ENCODE measurements around the gene ARFGEF2.

- peak; percentile 54 for TF ChIP-seq CTCF (IDR thresholded peaks at IDR 0.05)
- no peak for TF ChIP-seq EZH2 (IDR thresholded peaks at IDR 0.05)
- TF ChIP-seq EZH2phosphoT487 (IDR thresholded peaks at IDR 0.05), result no peak
Observed at GRCh38 chr20:49028684-49029083, 107.2 kb downstream of the ARFGEF2 start.

All from neural progenitor cell (in vitro differentiated cells).